HL-60 (cell line): ENCODE results near the gene SMIM13.

ENCODE experiments used
- GABPA ChIP-seq: IDR thresholded peaks from 2 replicates; pipeline ENCODE4 v1.6.1; 2012; ENCODE audit warnings: low read depth
- POLR2AphosphoS5 ChIP-seq: IDR thresholded peaks from 2 replicates; pipeline ENCODE4 v1.6.1; 2012; ENCODE audit warnings: low read depth
- REST ChIP-seq: IDR thresholded peaks from 2 replicates; pipeline ENCODE4 v1.6.1; 2012; ENCODE audit warnings: low read depth; ENCODE audit not compliant: insufficient replicate concordance
- SPI1 ChIP-seq: IDR thresholded peaks from 2 replicates; pipeline ENCODE4 v1.6.1; 2012; ENCODE audit warnings: low read depth, mild to moderate bottlenecking, borderline replicate concordance
- TF ChIP-seq, protein P1 (sequence below): IDR thresholded peaks from one replicate; pipeline ENCODE4 v1.5.1; 2011; ENCODE audit warnings: low read length, control low read depth, inconsistent platforms; ENCODE audit not compliant: insufficient read depth

GRCh38 chr6:11054722-11055121 lies 38.9 kb upstream of the SMIM13 start:
- TF ChIP-seq, protein P1, sequence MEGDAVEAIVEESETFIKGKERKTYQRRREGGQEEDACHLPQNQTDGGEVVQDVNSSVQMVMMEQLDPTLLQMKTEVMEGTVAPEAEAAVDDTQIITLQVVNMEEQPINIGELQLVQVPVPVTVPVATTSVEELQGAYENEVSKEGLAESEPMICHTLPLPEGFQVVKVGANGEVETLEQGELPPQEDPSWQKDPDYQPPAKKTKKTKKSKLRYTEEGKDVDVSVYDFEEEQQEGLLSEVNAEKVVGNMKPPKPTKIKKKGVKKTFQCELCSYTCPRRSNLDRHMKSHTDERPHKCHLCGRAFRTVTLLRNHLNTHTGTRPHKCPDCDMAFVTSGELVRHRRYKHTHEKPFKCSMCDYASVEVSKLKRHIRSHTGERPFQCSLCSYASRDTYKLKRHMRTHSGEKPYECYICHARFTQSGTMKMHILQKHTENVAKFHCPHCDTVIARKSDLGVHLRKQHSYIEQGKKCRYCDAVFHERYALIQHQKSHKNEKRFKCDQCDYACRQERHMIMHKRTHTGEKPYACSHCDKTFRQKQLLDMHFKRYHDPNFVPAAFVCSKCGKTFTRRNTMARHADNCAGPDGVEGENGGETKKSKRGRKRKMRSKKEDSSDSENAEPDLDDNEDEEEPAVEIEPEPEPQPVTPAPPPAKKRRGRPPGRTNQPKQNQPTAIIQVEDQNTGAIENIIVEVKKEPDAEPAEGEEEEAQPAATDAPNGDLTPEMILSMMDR: no peak
- no peak for TF ChIP-seq SPI1
- no peak for TF ChIP-seq REST
- TF ChIP-seq POLR2AphosphoS5: no peak
- TF ChIP-seq GABPA: no peak
